Activated B cell treated with CpG ODN at 0.5 μM for 24 hours (primary cell): ENCODE data around the gene CD19. TPM values are rescaled to one million over a fixed set of nuclear protein-coding genes. Genes with fewer than 3 reads are reported as not detected.

Experiments
- ATAC-seq: fragments of 200-7000 bp; cut with Tn5 transposase; one replicate; pipeline ENCODE4 v1.10.0; 2021; ENCODE audit warnings: low read depth, mild to moderate bottlenecking, moderate library complexity
- CTCF ChIA-PET: fragments of 350-600 bp; sonication (Branson Sonifier 250); formaldehyde crosslinking; loops from one replicate; lab custom pipeline; 2021; ENCODE audit warnings: antibody characterized with exemption; lab: Charles Lee
- POLR2A ChIA-PET: fragments of 350-600 bp; sonication (Branson Sonifier 250); formaldehyde crosslinking; loops from one replicate; lab custom pipeline; 2021; ENCODE audit warnings: antibody characterized with exemption; lab: Charles Lee
- DNase-seq: peaks from one replicate; pipeline ENCODE4 v3.0.0; 2022
- H3K27ac Mint-ChIP-seq: one replicate; pipeline ENCODE4 v1.8.0; 2020; ENCODE audit warnings: mixed read lengths
- H3K27me3 Mint-ChIP-seq: one replicate; pipeline ENCODE4 v1.8.0; 2021; ENCODE audit warnings: mixed read lengths
- H3K36me3 Mint-ChIP-seq: one replicate; pipeline ENCODE4 v1.8.0; 2021; ENCODE audit warnings: low read depth, mixed read lengths
- H3K4me1 Mint-ChIP-seq: one replicate; pipeline ENCODE4 v1.8.0; 2021; ENCODE audit warnings: mixed read lengths
- H3K4me3 Mint-ChIP-seq: one replicate; pipeline ENCODE4 v1.8.0; 2020; ENCODE audit warnings: mild to moderate bottlenecking, mixed read lengths
- H3K9me3 Mint-ChIP-seq: one replicate; pipeline ENCODE4 v1.8.0; 2020; ENCODE audit warnings: mixed read lengths
- intact Hi-C: fragments of 100-400 bp; cut with micrococcal nuclease; formaldehyde crosslinking; loops from one replicate; pipeline ENCODE4 v1.15.1; 2024
- total RNA-seq: library from RNA; stranded (reverse); gene quantifications from 2 replicates; pipeline ENCODE4 v1.2.3, GENCODE V29; 2022
- TF ChIP-seq, protein P1 (sequence below): fragments of 200-600 bp; IDR thresholded peaks from one replicate; pipeline ENCODE4 v1.8.0; 2022; ENCODE audit warnings: antibody characterized with exemption, mild to moderate bottlenecking

CD19 gene
- total RNA-seq, 1 donor from 2014 or later: 316 TPM

DNA sequence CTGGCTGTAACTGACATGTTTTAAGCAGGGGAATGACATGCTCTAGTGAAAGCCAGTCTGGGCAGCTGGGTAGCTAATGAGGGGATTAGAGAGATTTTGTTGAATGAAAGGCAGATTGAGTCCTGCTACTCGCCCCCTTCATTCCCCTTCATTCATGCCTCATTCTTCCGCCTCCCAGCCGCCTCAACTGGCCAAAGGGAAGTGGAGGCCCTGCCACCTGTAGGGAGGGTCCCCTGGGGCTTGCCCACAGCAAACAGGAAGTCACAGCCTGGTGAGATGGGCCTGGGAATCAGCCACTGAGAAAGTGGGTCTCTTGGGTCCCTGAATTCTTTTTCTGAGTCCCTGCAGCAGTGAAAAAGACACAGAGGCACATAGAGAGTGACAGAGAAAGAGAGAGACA lies 1.1 kb upstream of the CD19 start:
- DNase-seq: peak; percentile 60
- intact Hi-C loops: loop anchor here (5.0 kb wide), 1 partner anchor 438 kb away; the partner anchor contains the start of genes APOBR and CLN3
- POLR2A ChIA-PET: interaction anchor here (0.8 to 3.3 kb wide), 7 partner anchors 14 to 108 kb away, joined by 4 to 44 read pairs (median 16); partner anchors contain the start of genes ATP2A1, ATXN2L, NFATC2IP and SH2B1
- H3K9me3 Mint-ChIP-seq: no peaks in the 10 kb centered on the region
- peak; percentile 76 for ATAC-seq
- H3K27me3 Mint-ChIP-seq: no peaks in the 10 kb centered on the region
- H3K4me3 Mint-ChIP-seq: peak overlapping the region; percentile 99
- TF ChIP-seq, protein P1, sequence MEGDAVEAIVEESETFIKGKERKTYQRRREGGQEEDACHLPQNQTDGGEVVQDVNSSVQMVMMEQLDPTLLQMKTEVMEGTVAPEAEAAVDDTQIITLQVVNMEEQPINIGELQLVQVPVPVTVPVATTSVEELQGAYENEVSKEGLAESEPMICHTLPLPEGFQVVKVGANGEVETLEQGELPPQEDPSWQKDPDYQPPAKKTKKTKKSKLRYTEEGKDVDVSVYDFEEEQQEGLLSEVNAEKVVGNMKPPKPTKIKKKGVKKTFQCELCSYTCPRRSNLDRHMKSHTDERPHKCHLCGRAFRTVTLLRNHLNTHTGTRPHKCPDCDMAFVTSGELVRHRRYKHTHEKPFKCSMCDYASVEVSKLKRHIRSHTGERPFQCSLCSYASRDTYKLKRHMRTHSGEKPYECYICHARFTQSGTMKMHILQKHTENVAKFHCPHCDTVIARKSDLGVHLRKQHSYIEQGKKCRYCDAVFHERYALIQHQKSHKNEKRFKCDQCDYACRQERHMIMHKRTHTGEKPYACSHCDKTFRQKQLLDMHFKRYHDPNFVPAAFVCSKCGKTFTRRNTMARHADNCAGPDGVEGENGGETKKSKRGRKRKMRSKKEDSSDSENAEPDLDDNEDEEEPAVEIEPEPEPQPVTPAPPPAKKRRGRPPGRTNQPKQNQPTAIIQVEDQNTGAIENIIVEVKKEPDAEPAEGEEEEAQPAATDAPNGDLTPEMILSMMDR: no peak
- CTCF ChIA-PET: interaction anchor here (7.4 kb wide), 1 partner anchor 14 kb away, joined by 51 read pairs; no protein-coding TSS in a partner anchor
- H3K4me1 Mint-ChIP-seq: peaks cover 75% of the 10 kb centered on the region
- peak overlapping the region; percentile 98 for H3K27ac Mint-ChIP-seq
- peaks cover 32% of the 10 kb centered on the region for H3K36me3 Mint-ChIP-seq

DNA sequence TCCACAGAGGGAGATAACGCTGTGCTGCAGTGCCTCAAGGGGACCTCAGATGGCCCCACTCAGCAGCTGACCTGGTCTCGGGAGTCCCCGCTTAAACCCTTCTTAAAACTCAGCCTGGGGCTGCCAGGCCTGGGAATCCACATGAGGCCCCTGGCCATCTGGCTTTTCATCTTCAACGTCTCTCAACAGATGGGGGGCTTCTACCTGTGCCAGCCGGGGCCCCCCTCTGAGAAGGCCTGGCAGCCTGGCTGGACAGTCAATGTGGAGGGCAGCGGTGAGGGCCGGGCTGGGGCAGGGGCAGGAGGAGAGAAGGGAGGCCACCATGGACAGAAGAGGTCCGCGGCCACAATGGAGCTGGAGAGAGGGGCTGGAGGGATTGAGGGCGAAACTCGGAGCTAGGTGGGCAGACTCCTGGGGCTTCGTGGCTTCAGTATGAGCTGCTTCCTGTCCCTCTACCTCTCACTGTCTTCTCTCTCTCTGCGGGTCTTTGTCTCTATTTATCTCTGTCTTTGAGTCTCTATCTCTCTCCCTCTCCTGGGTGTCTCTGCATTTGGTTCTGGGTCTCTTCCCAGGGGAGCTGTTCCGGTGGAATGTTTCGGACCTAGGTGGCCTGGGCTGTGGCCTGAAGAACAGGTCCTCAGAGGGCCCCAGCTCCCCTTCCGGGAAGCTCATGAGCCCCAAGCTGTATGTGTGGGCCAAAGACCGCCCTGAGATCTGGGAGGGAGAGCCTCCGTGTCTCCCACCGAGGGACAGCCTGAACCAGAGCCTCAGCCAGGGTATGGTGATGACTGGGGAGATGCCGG lies 769 bp downstream of the CD19 start:
- Mint-ChIP-seq H3K9me3 (no peaks in the 10 kb centered on the region), H3K36me3 (peaks cover 46% of the 10 kb centered on the region), H3K27ac (peak overlapping the region; percentile 98), H3K27me3 (no peaks in the 10 kb centered on the region), H3K4me3 (peak overlapping the region; percentile 99), H3K4me1 (peaks cover 78% of the 10 kb centered on the region)
- TF ChIP-seq, protein P1: no peak
- POLR2A ChIA-PET: interaction anchor here (0.5 to 12.8 kb wide), 19 partner anchors 8 to 994 kb away, joined by 3 to 192 read pairs (median 8); partner anchors contain the start of genes APOBR, ATP2A1, ATXN2L and KCTD13
- CTCF ChIA-PET: interaction anchor here (1.0 to 7.4 kb wide), 5 partner anchors 9 to 59 kb away, joined by 4 to 51 read pairs (median 4); partner anchors contain the start of gene NFATC2IP
- ATAC-seq (no peak), DNase-seq (no peak)
- intact Hi-C loops: loop anchor here (1.0 to 5.0 kb wide), 3 partner anchors 8 to 440 kb away; partner anchors contain the start of genes APOBR and CLN3

- TF ChIP-seq, protein P1: no peak
- H3K27ac Mint-ChIP-seq: peak overlapping the region; percentile 98
- DNase-seq (no peak), ATAC-seq (no peak)
- no peaks in the 10 kb centered on the region for H3K27me3 Mint-ChIP-seq
- H3K9me3 Mint-ChIP-seq: no peaks in the 10 kb centered on the region
- H3K36me3 Mint-ChIP-seq: peaks cover 52% of the 10 kb centered on the region
- H3K4me3 Mint-ChIP-seq: peak overlapping the region; percentile 99
- ChIA-PET POLR2A (interaction anchor here (0.6 to 12.8 kb wide), 13 partner anchors 10 to 110 kb away, joined by 3 to 192 read pairs (median 15); partner anchors contain the start of genes ATP2A1, ATXN2L, NFATC2IP and RABEP2), CTCF (interaction anchor here (1.0 to 7.4 kb wide), 5 partner anchors 10 to 60 kb away, joined by 4 to 51 read pairs (median 4); partner anchors contain the start of gene NFATC2IP)
- peaks cover 74% of the 10 kb centered on the region for H3K4me1 Mint-ChIP-seq
- intact Hi-C loops: loop anchor here (5.0 kb wide), 1 partner anchor 441 kb away; the partner anchor contains the start of genes APOBR and CLN3
Observed at GRCh38 chr16:28933171-28933570, 1.4 kb downstream of the CD19 start.

DNA sequence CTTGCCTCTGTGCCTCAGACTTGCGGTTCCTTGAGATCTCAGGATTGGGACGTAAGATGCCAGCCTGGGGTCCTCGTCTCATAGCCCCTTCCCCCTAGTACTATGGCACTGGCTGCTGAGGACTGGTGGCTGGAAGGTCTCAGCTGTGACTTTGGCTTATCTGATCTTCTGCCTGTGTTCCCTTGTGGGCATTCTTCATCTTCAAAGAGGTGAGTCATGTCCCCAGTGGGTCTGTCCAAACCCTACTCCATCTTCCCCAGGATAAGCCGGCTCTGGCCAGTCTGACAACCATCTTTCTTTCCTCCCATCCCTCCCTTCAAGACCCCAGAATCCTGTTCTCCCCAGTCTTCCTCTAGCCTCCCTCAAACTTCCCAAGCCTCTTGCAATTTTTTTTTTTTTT lies 3.6 kb downstream of the CD19 start:
- Mint-ChIP-seq H3K36me3 (peaks cover 69% of the 10 kb centered on the region), H3K27me3 (no peaks in the 10 kb centered on the region), H3K4me1 (peaks cover 68% of the 10 kb centered on the region), H3K4me3 (peak overlapping the region; percentile 68), H3K9me3 (no peaks in the 10 kb centered on the region), H3K27ac (peak overlapping the region; percentile 77)
- no peak for ATAC-seq
- DNase-seq: no peak
- CTCF ChIA-PET: interaction anchor here (2.5 to 7.4 kb wide), 2 partner anchors 9 to 12 kb away, joined by 8 to 51 read pairs; no protein-coding TSS in a partner anchor
- POLR2A ChIA-PET: interaction anchor here (0.7 to 12.8 kb wide), 5 partner anchors 9 to 111 kb away, joined by 3 to 192 read pairs (median 7); partner anchors contain the start of gene RABEP2
- TF ChIP-seq, protein P1: no peak
- intact Hi-C loops: no loop called here
